HepG2 (cell line): ENCODE results near the gene INF2. TPM values are rescaled to one million over a fixed set of nuclear protein-coding genes. Genes with fewer than 3 reads are reported as not detected.

Source experiments
- AKAP8 ChIP-seq: sonication (generic); formaldehyde crosslinking; IDR thresholded peaks from 2 replicates; pipeline ENCODE4 v1.5.1; 2020; ENCODE audit warnings: mild to moderate bottlenecking, missing genetic modification reagents
- ARID3A ChIP-seq: IDR thresholded peaks from 2 replicates; pipeline ENCODE4 v1.6.1; 2012; ENCODE audit warnings: low read depth, low read length, improper control_type of control experiment
- ATF3 ChIP-seq: sonication (generic); formaldehyde crosslinking; IDR thresholded peaks from 2 replicates; pipeline ENCODE4 v1.4.0; 2020; ENCODE audit warnings: missing genetic modification reagents
- E2F1 ChIP-seq: sonication (generic); formaldehyde crosslinking; IDR thresholded peaks from 2 replicates; pipeline ENCODE4 v1.5.0; 2020; ENCODE audit warnings: missing genetic modification reagents
- PHF8 ChIP-seq: sonication (generic); formaldehyde crosslinking; IDR thresholded peaks from 2 replicates; pipeline ENCODE4 v1.5.0; 2020; ENCODE audit warnings: missing genetic modification reagents
- SCMH1 ChIP-seq: sonication (generic); formaldehyde crosslinking; IDR thresholded peaks from 2 replicates; pipeline ENCODE4 v1.9.0; 2021; ENCODE audit warnings: missing genetic modification reagents, mild to moderate bottlenecking, borderline replicate concordance
- SIN3B ChIP-seq: fragments of 150-350 bp; IDR thresholded peaks from 2 replicates; pipeline ENCODE4 v1.6.1; 2014; ENCODE audit warnings: low read length
- SMAD3 ChIP-seq: sonication (generic); formaldehyde crosslinking; IDR thresholded peaks from 2 replicates; pipeline ENCODE4 v1.4.0; 2020; ENCODE audit warnings: missing genetic modification reagents
- SNAPC4 ChIP-seq: sonication (generic); formaldehyde crosslinking; IDR thresholded peaks from 2 replicates; pipeline ENCODE4 v1.4.0; 2020; ENCODE audit warnings: mild to moderate bottlenecking, missing genetic modification reagents
- SP2 ChIP-seq: sonication (generic); formaldehyde crosslinking; IDR thresholded peaks from 2 replicates; pipeline ENCODE4 v1.5.1; 2020; ENCODE audit warnings: mild to moderate bottlenecking, missing genetic modification reagents
- TAF15 ChIP-seq: fragments of 200-400 bp; formaldehyde crosslinking; IDR thresholded peaks from one replicate; pipeline ENCODE4 v1.6.1; 2018; ENCODE audit warnings: mild to moderate bottlenecking, low read depth, low read length; ENCODE audit not compliant: poor library complexity, severe bottlenecking
- TEAD2 ChIP-seq: sonication (generic); formaldehyde crosslinking; IDR thresholded peaks from 2 replicates; pipeline ENCODE4 v1.9.0; 2021; ENCODE audit warnings: missing genetic modification reagents
- ZBTB37 ChIP-seq: sonication (generic); formaldehyde crosslinking; IDR thresholded peaks from 2 replicates; pipeline ENCODE4 v1.4.0; 2020; ENCODE audit warnings: mild to moderate bottlenecking, missing genetic modification reagents
- ZBTB38 ChIP-seq: sonication (generic); formaldehyde crosslinking; IDR thresholded peaks from 2 replicates; pipeline ENCODE4 v1.5.1; 2020; ENCODE audit warnings: mild to moderate bottlenecking, missing genetic modification reagents
- ZNF251 ChIP-seq: sonication (generic); formaldehyde crosslinking; IDR thresholded peaks from 2 replicates; pipeline ENCODE4 v1.9.0; 2021; ENCODE audit warnings: mild to moderate bottlenecking, missing genetic modification reagents
- ZNF292 ChIP-seq: sonication (generic); formaldehyde crosslinking; IDR thresholded peaks from 2 replicates; pipeline ENCODE4 v1.8.1; 2022; ENCODE audit warnings: mild to moderate bottlenecking, low read depth, missing genetic modification reagents, borderline replicate concordance
- ZNF770 ChIP-seq: sonication (generic); formaldehyde crosslinking; IDR thresholded peaks from 2 replicates; pipeline ENCODE4 v1.5.0; 2020; ENCODE audit warnings: mild to moderate bottlenecking, missing genetic modification reagents
- polyA plus RNA-seq, 8 experiments: library from polyadenylated mRNA; depleted of rRNA in 3 of 8; stranded (reverse) in 7 of 8; unstranded in 1 of 8; fragments of >200 nt; fragmentation: Illumina TruSeq in 4 of 8; extraction: Trizol in 4 of 8; gene quantifications; 2 replicates each; pipeline versions ENCODE4 v1.2.1 to v1.2.3, GENCODE V29; 2011 to 2016; ENCODE audit warnings: low read depth in 4 of 8, missing spikeins in 1 of 8, mixed read lengths in 1 of 8; ENCODE audit not compliant: insufficient read depth in 1 of 8
- total RNA-seq, 5 experiments: library from RNA; depleted of rRNA; stranded (reverse); fragments of >200 nt; fragmentation: Illumina TruSeq; extraction: Trizol; gene quantifications; 2 replicates each; pipeline ENCODE4 v1.2.3, GENCODE V29; 2016; ENCODE audit warnings: low read depth in 1 of 5

Gene INF2
- total and polyA plus RNA-seq, 2 of the 13 experiments (the other 11 are each of a cell fraction or from before 2014, with no cell fraction given), result 16.4 to 26.4 TPM

GRCh38 chr14:104734991-104735779, 45.8 kb downstream of the INF2 start (continued):
- TF ChIP-seq SNAPC4 (CRISPR knock-in tag) (no peak), SP2 (CRISPR knock-in tag) (no peak; the same call in 1 of the 2 replicates), AKAP8 (CRISPR knock-in tag) (0 out of 2 replicates have a peak, but pooled peaks have one; percentile 45), ZNF770 (CRISPR knock-in tag) (no peak), ZNF292 (no peak; the same call in 1 of the 2 replicates), ATF3 (CRISPR knock-in tag) (no peak), ARID3A (no peak), TEAD2 (CRISPR knock-in tag) (no peak), SMAD3 (CRISPR knock-in tag) (no peak), ZBTB38 (peak; percentile 99), TAF15 (no peak), SCMH1 (CRISPR knock-in tag) (no peak), E2F1 (CRISPR knock-in tag) (no peak), ZBTB37 (CRISPR knock-in tag) (0 out of 2 replicates have a peak, but pooled peaks have one; percentile 52), SIN3B (no peak), PHF8 (CRISPR knock-in tag) (peak; percentile 53; the same call in 1 of the 2 replicates), ZNF251 (0 out of 2 replicates have a peak, but pooled peaks have one; percentile 91)
